ENCODE measurements around the gene LTC4S. TPM values are rescaled to one million over a fixed set of nuclear protein-coding genes. Genes with fewer than 3 reads are reported as not detected.

LTC4S gene
- total RNA-seq, 1 experiment from 2014 or later: 3.7 TPM

GRCh38 chr5:179820483-179821297, 26.9 kb downstream of the LTC4S start, which contains the start of gene SQSTM1:
SQSTM1 (plus strand) TSS chr5:179820905; CDS start chr5:179820937, 32 bp downstream.
- peaks cover 3% of the 10 kb centered on the region; the same call in 1 of the 2 replicates for H3K4me1 ChIP-seq (ENCODE audit: insufficient read depth, low read length)
- H3K9me3 Mint-ChIP-seq: no peaks in the 10 kb centered on the region; a peak in 2 of 5 replicates
- no peak within 1 kb of the TSS for H2BK120ac ChIP-seq (ENCODE audit: low read depth, low read length, poor library complexity, severe bottlenecking)
- no peak within 1 kb of the TSS for H2BK20ac ChIP-seq (ENCODE audit: low read depth, low read length, poor library complexity, severe bottlenecking)
- no peak within 1 kb of the TSS for H4K8ac ChIP-seq (replicated peaks; ENCODE audit: insufficient read length, low read depth, low read length)
- peak within 1 kb of the TSS; percentile 72 for H3K14ac ChIP-seq (ENCODE audit: insufficient read depth, low read length)
- H3K79me1 ChIP-seq (ENCODE audit: insufficient read depth, low read depth, low read length, poor library complexity, severe bottlenecking): peaks cover 10% of the 10 kb centered on the region
- no peaks in the 10 kb centered on the region for H4K20me1 ChIP-seq (ENCODE audit: control insufficient read depth, insufficient read depth, insufficient read length)
- no peak within 1 kb of the TSS for H3K27ac ChIP-seq (ENCODE audit: insufficient read length, low read depth, low read length)
- peak within 1 kb of the TSS; percentile 74 for H3K18ac ChIP-seq (ENCODE audit: insufficient read length, low read depth, low read length)
- no peak within 1 kb of the TSS for H2BK12ac ChIP-seq (ENCODE audit: insufficient read length, low read depth, low read length)
- no peak within 1 kb of the TSS for H2BK15ac ChIP-seq (ENCODE audit: low read depth, low read length)
- H4K5ac ChIP-seq (ENCODE audit: insufficient read length, low read depth, low read length): no peak within 1 kb of the TSS
- H3K27me3 Mint-ChIP-seq (ENCODE audit: low read depth): peaks cover 10% of the 10 kb centered on the region
- H3K56ac ChIP-seq (ENCODE audit: insufficient read length, low read depth, low read length): no peak within 1 kb of the TSS
- no peaks in the 10 kb centered on the region for H3K27me3 ChIP-seq (ENCODE audit: insufficient read depth, low read length)
- no peak within 1 kb of the TSS for H4K91ac ChIP-seq (ENCODE audit: insufficient read length, low read depth, low read length)
- WGBS (ENCODE audit: extremely low coverage, insufficient read length, low lambda C conversion rate): no CpG with 5 or more reads among the region's 81 CpGs
- H3K9me3 ChIP-seq (ENCODE audit: control insufficient read depth, low read depth, low read length): no peaks in the 10 kb centered on the region
- H3K4me3 Mint-ChIP-seq: peak within 1 kb of the TSS; percentile 88 to 93
- no peak within 1 kb of the TSS for H3K23ac ChIP-seq (ENCODE audit: insufficient read length, low read depth, low read length)
- peak within 1 kb of the TSS; percentile 79 for H3K4me2 ChIP-seq (ENCODE audit: insufficient read depth, insufficient read length, low read length)
- peaks cover 9% of the 10 kb centered on the region; the same call in 1 of the 2 replicates for H3K79me2 ChIP-seq (ENCODE audit: insufficient read depth, low read length)
- peak within 1 kb of the TSS; percentile 40 to 94 (median 93); a peak in 4 of 7 replicates for H3K27ac Mint-ChIP-seq
- H2AK5ac ChIP-seq (ENCODE audit: insufficient read length, low read length): peak within 1 kb of the TSS; percentile 1
- no peak within 1 kb of the TSS for H2AFZ ChIP-seq (ENCODE audit: low read length)
- H3K23me2 ChIP-seq (ENCODE audit: insufficient read length, low read depth, low read length, poor library complexity, severe bottlenecking): peaks cover 15% of the 10 kb centered on the region
- no peak within 1 kb of the TSS for H3T11ph ChIP-seq (ENCODE audit: low read length)
- peaks cover 30 to 34% of the 10 kb centered on the region in 2 experiments for H3K4me1 Mint-ChIP-seq
- TF ChIP-seq, protein P1, sequence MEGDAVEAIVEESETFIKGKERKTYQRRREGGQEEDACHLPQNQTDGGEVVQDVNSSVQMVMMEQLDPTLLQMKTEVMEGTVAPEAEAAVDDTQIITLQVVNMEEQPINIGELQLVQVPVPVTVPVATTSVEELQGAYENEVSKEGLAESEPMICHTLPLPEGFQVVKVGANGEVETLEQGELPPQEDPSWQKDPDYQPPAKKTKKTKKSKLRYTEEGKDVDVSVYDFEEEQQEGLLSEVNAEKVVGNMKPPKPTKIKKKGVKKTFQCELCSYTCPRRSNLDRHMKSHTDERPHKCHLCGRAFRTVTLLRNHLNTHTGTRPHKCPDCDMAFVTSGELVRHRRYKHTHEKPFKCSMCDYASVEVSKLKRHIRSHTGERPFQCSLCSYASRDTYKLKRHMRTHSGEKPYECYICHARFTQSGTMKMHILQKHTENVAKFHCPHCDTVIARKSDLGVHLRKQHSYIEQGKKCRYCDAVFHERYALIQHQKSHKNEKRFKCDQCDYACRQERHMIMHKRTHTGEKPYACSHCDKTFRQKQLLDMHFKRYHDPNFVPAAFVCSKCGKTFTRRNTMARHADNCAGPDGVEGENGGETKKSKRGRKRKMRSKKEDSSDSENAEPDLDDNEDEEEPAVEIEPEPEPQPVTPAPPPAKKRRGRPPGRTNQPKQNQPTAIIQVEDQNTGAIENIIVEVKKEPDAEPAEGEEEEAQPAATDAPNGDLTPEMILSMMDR (conservative IDR thresholded peaks at IDR 0.05): peak; percentile 28; the same call in 1 of the 3 replicates
- no peak within 1 kb of the TSS for H2BK5ac ChIP-seq (ENCODE audit: insufficient read length, low read length)
- H3K36me3 Mint-ChIP-seq (ENCODE audit: insufficient read depth in 1 of 3, low read depth in 3 of 3): peaks cover 22 to 32% (median 29%) of the 10 kb centered on the region in 3 experiments
- H3K4ac ChIP-seq (ENCODE audit: low read depth, low read length): no peak within 1 kb of the TSS
- H3K9ac ChIP-seq (ENCODE audit: extremely low read depth, insufficient read length, low read length): peak within 1 kb of the TSS; percentile 57
- DNase-seq: peak; percentile 73

Data from H9 (cell line).